Upper lobe of left lung (tissue), 6 donors: ENCODE results near the gene ADCY2. TPM values are rescaled to one million over a fixed set of nuclear protein-coding genes. Genes with fewer than 3 reads are reported as not detected.

Source experiments
- ATAC-seq, 2 donors: fragments of 200-7000 bp; cut with Tn5 transposase; one replicate each; pipeline ENCODE4 v1.9.1; 2022; ENCODE audit warnings: mild to moderate bottlenecking in 2 of 2, moderate library complexity in 2 of 2; ENCODE audit not compliant: low FRiP score in 2 of 2
- DNase-seq, 2 donors: peaks; one replicate each; pipeline ENCODE4 v3.0.0-alpha.2; 2019 to 2020
- H3K27ac ChIP-seq, 4 donors: fragments of 200-600 bp; sonication (generic); one replicate each; pipeline ENCODE4 v1.5.1; 2016 to 2019
- H3K27me3 ChIP-seq, 4 donors: fragments of 200-600 bp; sonication (generic); one replicate each; pipeline ENCODE4 v1.5.1; 2017 to 2019
- H3K36me3 ChIP-seq, 4 donors: fragments of 200-600 bp; sonication (generic); one replicate each; pipeline ENCODE4 v1.5.1; 2016 to 2019
- H3K4me1 ChIP-seq, 4 donors: fragments of 200-600 bp; sonication (generic); one replicate each; pipeline ENCODE4 v1.5.1; 2018 to 2019
- H3K4me3 ChIP-seq, 4 donors: fragments of 200-600 bp; sonication (generic); one replicate each; pipeline ENCODE4 v1.5.1; 2017 to 2019; ENCODE audit warnings: mild to moderate bottlenecking in 2 of 4, moderate library complexity in 1 of 4
- H3K9me3 ChIP-seq, 4 donors: fragments of 200-600 bp; sonication (generic); one replicate each; pipeline ENCODE4 v1.5.1; 2018 to 2019
- EP300 ChIP-seq, 4 donors: sonication (generic); formaldehyde crosslinking; IDR thresholded peaks; one replicate each; pipeline ENCODE4 v1.5.1; 2017; ENCODE audit warnings: antibody characterized with exemption in 4 of 4, control low read depth in 2 of 4
- POLR2A ChIP-seq, 4 donors: fragments of 450-650 bp; IDR thresholded peaks; one replicate each; pipeline ENCODE4 v1.5.1; 2016 to 2017; ENCODE audit warnings: antibody characterized with exemption in 4 of 4, mild to moderate bottlenecking in 2 of 4
- POLR2AphosphoS5 ChIP-seq, 2 donors: sonication (generic); formaldehyde crosslinking; IDR thresholded peaks; one replicate each; pipeline ENCODE4 v1.5.1; 2017; ENCODE audit warnings: antibody characterized with exemption in 2 of 2
- WGBS, 2 donors: methylation state at CpG; one replicate each; pipeline ENCODE4 v1.1.5; 2017 to 2018; 5-methylcytosine and 5-hydroxymethylcytosine counted together
- total RNA-seq, 6 donors: library from RNA; depleted of rRNA in 4 of 6; stranded (reverse); fragments of >200 nt in 4 of 6; gene quantifications; one replicate each; pipeline versions ENCODE4 v1.1.0 to v1.2.1, GENCODE V29; 2016 to 2021
- TF ChIP-seq, protein P1 (sequence below), 6 experiments: fragments of 450-650 bp in 4 of 6; fragments of 200-600 bp in 2 of 6; sonication (generic) in 2 of 6; IDR thresholded peaks; one replicate each; pipeline ENCODE4 v1.5.1; 2016 to 2019; ENCODE audit warnings: antibody characterized with exemption in 6 of 6
- donor health status: DM: no; HTN: no; CAD: no; lungs with moderate emphysema.
- donor health status: DM: no; HTN: yes; CAD: no; lungs with severe emphysema.

ADCY2 gene
- total RNA-seq, 6 donors from 2014 or later: 0.20 to 2.4 (median 0.46) TPM; not detected in 1

GRCh38 chr5:7813576-7813975 lies 417.6 kb downstream of the ADCY2 start:
- peaks cover 0 to 7% (median 3%) of the 10 kb centered on the region in 4 donors for H3K4me1 ChIP-seq
- WGBS, 2 donors: 46 to 58% methylated on average over 3 of the region's 3 CpGs
- DNase-seq (no peak), ATAC-seq (no peak)
- H3K4me3 ChIP-seq: no peak overlapping the region
- H3K9me3 ChIP-seq: no peaks in the 10 kb centered on the region
- H3K27ac ChIP-seq: no peak overlapping the region
- TF ChIP-seq POLR2AphosphoS5 (IDR thresholded peaks at IDR 0.05) (no peak), POLR2A (IDR thresholded peaks at IDR 0.05) (no peak)
- H3K36me3 ChIP-seq: no peaks in the 10 kb centered on the region
- no peaks in the 10 kb centered on the region for H3K27me3 ChIP-seq

DNA sequence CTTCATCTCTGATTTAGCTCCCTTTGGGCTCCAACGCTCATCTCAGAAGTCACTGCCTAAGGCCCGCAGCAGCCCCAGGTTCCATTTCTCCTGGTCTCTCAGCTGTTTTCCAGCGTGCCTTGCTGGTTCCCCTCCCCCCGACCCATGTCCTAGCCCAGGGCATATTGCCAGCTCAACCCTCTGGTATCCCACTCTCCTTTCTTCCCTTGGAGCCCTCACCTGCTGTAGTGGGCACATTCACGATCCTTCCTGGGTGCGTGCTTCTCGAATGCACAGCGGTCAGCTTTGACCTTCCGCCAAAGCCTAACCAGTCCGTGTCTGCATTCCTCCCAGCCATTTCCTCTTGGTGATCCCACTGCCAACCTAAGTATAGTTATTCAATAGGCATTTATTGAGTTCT lies 418.9 kb downstream of the ADCY2 start:
- Histone ChIP-seq H3K4me1 (peaks cover 0 to 7% (median 3%) of the 10 kb centered on the region in 4 donors), H3K27me3 (no peaks in the 10 kb centered on the region), H3K36me3 (no peaks in the 10 kb centered on the region), H3K27ac (no peak overlapping the region), H3K9me3 (no peaks in the 10 kb centered on the region), H3K4me3 (no peak overlapping the region)
- WGBS, 2 donors: 91 to 96% methylated on average over 10 of the region's 10 CpGs
- TF ChIP-seq EP300 (IDR thresholded peaks at IDR 0.05) (no peak), POLR2AphosphoS5 (IDR thresholded peaks at IDR 0.05) (no peak), POLR2A (IDR thresholded peaks at IDR 0.05) (no peak)
- TF ChIP-seq, protein P1, sequence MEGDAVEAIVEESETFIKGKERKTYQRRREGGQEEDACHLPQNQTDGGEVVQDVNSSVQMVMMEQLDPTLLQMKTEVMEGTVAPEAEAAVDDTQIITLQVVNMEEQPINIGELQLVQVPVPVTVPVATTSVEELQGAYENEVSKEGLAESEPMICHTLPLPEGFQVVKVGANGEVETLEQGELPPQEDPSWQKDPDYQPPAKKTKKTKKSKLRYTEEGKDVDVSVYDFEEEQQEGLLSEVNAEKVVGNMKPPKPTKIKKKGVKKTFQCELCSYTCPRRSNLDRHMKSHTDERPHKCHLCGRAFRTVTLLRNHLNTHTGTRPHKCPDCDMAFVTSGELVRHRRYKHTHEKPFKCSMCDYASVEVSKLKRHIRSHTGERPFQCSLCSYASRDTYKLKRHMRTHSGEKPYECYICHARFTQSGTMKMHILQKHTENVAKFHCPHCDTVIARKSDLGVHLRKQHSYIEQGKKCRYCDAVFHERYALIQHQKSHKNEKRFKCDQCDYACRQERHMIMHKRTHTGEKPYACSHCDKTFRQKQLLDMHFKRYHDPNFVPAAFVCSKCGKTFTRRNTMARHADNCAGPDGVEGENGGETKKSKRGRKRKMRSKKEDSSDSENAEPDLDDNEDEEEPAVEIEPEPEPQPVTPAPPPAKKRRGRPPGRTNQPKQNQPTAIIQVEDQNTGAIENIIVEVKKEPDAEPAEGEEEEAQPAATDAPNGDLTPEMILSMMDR (IDR thresholded peaks at IDR 0.05): no peak
- DNase-seq: no peak
- no peak for ATAC-seq

DNA sequence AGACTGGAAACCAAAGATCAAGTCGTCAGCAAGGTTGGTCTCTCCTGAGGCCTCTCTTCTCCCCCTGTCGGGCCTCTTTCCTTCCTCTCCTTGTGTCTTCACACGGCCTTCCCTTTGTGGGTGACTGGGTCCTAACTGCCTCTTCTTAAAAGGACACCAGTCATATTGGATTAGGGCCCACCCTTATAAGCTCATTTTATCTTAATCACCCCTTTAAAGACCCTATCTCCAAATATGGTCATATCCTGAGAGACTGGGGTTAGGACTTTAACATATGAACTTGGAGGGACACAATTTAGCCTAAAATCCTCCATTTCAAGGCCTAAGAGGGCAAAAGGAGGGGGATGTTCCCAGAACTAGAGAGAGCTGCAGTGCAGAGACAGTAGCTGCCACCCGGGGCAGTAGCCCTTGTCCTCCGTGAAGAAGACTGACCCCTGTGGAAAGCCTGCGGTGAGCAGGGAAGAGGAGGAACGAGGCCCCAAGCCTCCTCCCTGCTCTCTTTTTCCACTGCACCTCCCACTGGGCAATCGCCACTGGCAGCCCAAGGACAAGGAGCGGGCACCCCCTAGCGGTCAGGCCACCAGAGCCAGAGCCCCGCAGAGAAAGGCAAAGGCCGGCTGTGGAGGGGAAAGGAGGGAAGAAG lies 420.1 kb downstream of the ADCY2 start:
- WGBS, 2 donors: 10 to 17% methylated on average over 8 to 12 of the region's 12 CpGs
- H3K4me1 ChIP-seq: peaks cover 0 to 7% (median 3%) of the 10 kb centered on the region in 4 donors
- no peak overlapping the region for H3K4me3 ChIP-seq
- peak; percentile 87 for DNase-seq
- ATAC-seq: peak; percentile 91 to 94
- no peaks in the 10 kb centered on the region for H3K27me3 ChIP-seq
- TF ChIP-seq POLR2AphosphoS5 (IDR thresholded peaks at IDR 0.05): no peak
- TF ChIP-seq, protein P1 (IDR thresholded peaks at IDR 0.05): peak; percentile 70 to 86 (median 80)
- no peaks in the 10 kb centered on the region for H3K36me3 ChIP-seq
- no peak overlapping the region for H3K27ac ChIP-seq
- no peaks in the 10 kb centered on the region for H3K9me3 ChIP-seq

DNA sequence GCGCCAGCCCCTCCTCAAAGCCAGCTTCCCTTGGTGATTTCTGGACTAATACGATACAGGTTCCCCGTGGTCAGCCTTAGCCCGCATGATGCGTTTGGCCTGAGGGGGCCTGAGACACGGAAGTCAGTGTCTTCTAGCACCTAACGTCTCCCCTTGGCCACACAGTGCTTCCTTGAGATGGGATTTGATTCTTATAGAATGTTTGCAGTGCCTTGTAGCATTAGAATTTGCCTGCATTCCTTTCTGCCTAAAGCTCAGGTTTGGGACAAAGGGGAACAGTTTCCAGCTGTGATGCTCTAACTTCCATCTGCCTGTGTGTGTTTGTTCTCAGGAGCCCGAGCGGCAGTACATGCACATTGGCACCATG lies 420.6 kb downstream of the ADCY2 start:
- Histone ChIP-seq H3K4me1 (peaks cover 0 to 7% (median 3%) of the 10 kb centered on the region in 4 donors), H3K27me3 (no peaks in the 10 kb centered on the region), H3K27ac (no peak overlapping the region), H3K9me3 (no peaks in the 10 kb centered on the region), H3K36me3 (no peaks in the 10 kb centered on the region), H3K4me3 (no peak overlapping the region)
- no peak for TF ChIP-seq POLR2A (IDR thresholded peaks at IDR 0.05)
- DNase-seq: no peak
- 36 to 67% methylated on average over 3 to 9 of the region's 9 CpGs for WGBS, 2 donors
- ATAC-seq: no peak

DNA sequence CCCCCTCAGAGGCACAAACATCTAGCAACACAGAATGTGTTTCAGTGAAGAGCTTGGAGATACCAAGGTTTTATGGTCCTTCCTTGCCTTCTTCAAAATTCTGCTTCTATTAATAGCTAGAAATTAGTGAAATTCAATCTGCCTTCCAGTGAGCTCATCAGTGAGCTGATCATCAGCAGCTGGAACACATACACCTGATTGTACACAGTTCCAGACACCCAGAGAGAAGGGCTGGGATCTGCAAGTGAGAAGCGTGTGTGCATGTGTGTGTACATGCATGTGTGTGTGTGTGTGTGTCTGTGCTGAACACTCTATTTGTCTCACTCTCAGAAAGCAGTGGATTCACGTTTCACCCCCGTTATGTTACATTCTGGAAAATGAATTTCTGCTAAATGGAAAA lies 426.5 kb downstream of the ADCY2 start:
- 70 to 79% methylated on average over 3 of the region's 3 CpGs for WGBS, 2 donors

More for the DNA sequence above, 426.5 kb downstream of the ADCY2 start:
- Histone ChIP-seq H3K4me3 (no peak overlapping the region), H3K9me3 (no peaks in the 10 kb centered on the region), H3K27me3 (no peaks in the 10 kb centered on the region), H3K4me1 (no peaks in the 10 kb centered on the region), H3K27ac (no peak overlapping the region), H3K36me3 (no peaks in the 10 kb centered on the region)
- DNase-seq (no peak), ATAC-seq (no peak)
- TF ChIP-seq EP300 (IDR thresholded peaks at IDR 0.05) (no peak), POLR2A (IDR thresholded peaks at IDR 0.05) (no peak), POLR2AphosphoS5 (IDR thresholded peaks at IDR 0.05) (no peak)
- TF ChIP-seq, protein P1 (IDR thresholded peaks at IDR 0.05): no peak
